EL (cell line): Measurements from ENCODE around the gene ATP2B2.
"Not testable (repeated sequence)": the region's sequence is repeated elsewhere in the genome, so short reads cannot be mapped to it uniquely, and the experiment has no call there.

Experiments used
- DNase-seq: peaks from one replicate; pipeline ENCODE4 v3.0.0-alpha.2; 2016

Gene ATP2B2

DNA sequence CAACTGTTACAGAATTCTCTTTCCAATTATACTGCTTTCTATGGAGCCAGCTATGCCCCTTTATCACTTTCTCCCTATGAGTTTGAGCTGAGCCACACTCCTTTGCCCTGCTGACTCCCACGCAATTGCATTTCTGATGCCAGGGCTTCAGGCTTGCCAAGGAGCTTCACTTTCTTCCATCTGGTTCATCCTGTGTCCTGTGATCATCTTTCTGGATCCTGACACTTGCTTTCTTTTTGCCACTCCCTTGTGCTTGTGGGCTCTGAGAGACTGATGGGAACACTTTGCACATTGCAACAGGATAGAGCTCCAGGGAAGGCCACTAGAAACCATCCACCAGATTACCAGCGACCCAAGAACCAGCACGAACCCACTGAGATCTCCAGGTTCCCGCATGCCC is 107.5 kb downstream of the ATP2B2 start:
- DNase-seq, result no peak

- DNase-seq, result no peak
Observed at GRCh38 chr3:10396931-10397330, 108.5 kb downstream of the ATP2B2 start.

DNA sequence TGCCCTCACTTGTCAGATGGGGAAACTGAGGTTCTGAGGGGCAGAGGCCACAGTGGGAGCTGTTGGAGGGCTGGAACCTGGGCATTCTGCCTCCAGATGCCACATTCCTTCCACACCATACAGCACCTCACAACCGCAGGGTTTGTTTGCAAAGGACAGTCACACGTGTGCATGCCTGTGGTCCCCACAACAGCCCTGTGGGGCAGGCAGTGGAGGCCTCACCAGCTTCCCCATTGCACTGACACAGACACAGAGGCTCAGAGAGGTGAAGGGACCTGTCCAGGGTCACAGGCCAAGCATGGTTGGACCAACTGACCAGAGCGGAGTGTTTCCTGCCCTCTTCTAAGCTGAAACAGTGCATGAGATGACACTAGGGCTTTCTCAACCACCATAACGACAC is 109.3 kb downstream of the ATP2B2 start:
- no peak for DNase-seq

- DNase-seq, result no peak
Observed at GRCh38 chr3:10395671-10396070, 109.7 kb downstream of the ATP2B2 start.

GRCh38 chr3:10395196-10395595 is 110.2 kb downstream of the ATP2B2 start:
- no peak for DNase-seq

DNA sequence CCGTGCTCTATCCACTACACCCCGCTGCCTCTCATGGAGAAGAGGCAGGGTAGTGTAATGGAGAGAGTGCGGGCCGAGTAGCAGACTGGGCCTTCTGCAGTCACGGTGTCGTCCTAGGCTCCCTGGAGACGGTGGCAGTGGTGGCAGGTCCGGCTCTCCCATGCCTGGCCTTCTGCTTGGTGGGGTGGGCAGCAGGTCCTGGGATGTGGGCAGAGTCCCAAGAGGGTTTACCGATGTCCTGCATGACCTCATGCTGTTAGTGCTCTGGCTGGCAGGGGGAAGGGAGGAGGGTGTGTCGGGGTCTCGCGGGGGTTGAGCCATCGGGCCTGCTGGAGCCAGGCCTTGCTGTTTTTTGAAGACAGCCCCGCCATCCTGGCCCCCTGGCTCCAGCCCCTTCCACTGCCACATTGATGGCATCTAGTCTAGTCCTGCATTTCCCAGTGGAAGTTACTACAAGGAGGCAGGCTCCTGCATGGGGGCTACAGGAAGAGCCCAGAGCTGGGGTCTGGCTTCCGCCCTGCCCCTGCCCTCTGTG is 110.8 kb downstream of the ATP2B2 start:
- no peak for DNase-seq

- DNase-seq, result no peak
Observed at GRCh38 chr3:10393514-10393913, 111.9 kb downstream of the ATP2B2 start.

- no peak for DNase-seq
Observed at GRCh38 chr3:10392906-10393461, 112.4 kb downstream of the ATP2B2 start.

DNA sequence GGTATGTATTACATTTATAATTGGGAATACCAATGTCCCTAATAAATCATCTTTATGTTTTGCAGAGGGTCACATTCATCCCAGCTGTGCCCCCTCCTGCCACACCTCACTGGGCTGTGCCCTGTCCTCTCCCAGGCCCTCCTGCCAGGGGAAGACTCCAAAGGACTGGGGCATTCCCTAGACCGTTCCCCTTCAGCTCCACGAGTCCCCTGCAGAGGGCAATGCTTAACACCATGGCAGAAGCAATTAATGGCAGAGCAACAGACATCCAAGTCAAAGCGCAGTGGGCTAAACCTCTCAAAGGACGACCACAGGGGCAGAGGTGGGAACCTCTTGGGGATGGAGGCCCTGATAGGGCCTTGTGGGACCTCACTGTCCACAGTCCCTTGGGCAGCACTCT is 113.1 kb downstream of the ATP2B2 start:
- no peak for DNase-seq

DNA sequence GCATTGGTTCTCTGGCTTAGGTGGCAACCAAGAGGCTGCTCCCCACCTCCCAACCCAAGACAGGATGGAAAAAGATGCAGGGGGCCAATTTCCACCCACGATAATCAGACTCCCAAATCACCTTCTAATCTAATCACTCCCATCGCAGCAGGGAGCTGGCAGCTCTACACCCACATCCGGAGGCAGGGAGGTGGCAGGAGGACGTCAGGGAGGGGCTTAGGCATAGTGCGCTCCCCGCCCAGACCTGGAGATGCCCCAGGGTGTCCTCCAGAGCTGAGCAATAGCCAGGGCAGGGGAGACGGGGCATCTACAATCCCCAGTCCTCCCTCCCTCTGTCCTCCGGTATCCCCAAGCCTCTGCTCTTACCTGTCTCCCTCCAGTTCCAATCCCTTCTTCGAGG is 114.0 kb downstream of the ATP2B2 start:
- DNase-seq, result no peak

DNA sequence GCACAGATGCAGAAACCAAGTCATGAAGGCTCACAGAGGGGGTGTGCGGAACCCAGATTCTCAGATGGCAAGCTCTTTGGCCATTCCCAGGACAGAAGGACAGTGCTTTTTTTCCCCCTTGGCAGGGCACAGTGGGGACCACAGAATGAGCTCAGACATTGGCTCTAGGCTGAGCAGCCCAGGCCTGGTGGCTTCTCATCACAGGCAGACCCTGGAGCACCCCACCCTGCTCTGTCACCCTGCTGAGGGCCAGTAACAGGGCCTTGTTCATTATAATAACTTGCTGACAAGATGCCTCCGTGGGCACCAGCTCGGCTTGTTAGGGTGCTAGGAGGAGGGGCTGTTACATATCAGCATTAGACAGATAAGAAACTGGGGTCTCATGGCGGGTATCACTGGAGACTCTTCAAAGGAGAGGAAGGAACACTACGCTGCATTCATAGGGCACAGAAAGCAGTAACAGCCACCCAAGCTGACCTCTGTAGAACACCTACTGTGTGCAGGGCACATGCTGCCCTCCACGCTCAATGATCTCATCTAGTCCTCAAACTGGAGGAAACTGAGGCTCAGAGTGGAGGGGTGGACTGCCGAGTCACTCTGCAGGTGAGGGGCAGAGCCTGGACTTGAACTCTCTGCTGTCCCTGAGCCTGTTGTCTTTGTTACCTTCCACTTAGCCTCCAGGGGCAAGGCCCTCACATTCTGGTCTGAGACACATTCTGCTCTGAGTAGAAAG is 114.6 kb downstream of the ATP2B2 start:
- no peak for DNase-seq

- no peak for DNase-seq
Observed at GRCh38 chr3:10389995-10390394, 115.4 kb downstream of the ATP2B2 start.

- DNase-seq, result no peak
Observed at GRCh38 chr3:10389339-10389738, 116.0 kb downstream of the ATP2B2 start.

- no peak for DNase-seq
Observed at GRCh38 chr3:10387881-10388609, 117.3 kb downstream of the ATP2B2 start.

DNA sequence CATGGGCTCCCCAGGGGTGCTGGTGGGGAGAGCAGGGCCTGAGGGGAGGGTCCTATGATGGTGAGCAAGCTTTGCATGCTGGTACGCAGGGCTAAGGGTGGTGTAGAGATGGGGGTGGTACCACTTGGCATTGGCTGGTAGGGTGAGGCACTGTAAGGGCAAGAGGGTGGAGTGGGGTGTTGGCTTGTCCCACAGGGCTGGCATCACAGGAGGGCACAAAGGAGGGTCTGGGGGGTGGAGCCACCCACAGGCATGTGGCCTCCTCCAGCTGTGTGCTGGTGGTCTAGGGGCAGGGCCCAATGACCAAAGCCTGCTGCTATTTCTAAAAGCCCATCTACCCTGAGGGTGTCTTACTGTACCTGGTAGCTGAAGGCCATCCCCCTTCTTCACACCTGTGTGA is 119.3 kb downstream of the ATP2B2 start:
- DNase-seq, result no peak

DNA sequence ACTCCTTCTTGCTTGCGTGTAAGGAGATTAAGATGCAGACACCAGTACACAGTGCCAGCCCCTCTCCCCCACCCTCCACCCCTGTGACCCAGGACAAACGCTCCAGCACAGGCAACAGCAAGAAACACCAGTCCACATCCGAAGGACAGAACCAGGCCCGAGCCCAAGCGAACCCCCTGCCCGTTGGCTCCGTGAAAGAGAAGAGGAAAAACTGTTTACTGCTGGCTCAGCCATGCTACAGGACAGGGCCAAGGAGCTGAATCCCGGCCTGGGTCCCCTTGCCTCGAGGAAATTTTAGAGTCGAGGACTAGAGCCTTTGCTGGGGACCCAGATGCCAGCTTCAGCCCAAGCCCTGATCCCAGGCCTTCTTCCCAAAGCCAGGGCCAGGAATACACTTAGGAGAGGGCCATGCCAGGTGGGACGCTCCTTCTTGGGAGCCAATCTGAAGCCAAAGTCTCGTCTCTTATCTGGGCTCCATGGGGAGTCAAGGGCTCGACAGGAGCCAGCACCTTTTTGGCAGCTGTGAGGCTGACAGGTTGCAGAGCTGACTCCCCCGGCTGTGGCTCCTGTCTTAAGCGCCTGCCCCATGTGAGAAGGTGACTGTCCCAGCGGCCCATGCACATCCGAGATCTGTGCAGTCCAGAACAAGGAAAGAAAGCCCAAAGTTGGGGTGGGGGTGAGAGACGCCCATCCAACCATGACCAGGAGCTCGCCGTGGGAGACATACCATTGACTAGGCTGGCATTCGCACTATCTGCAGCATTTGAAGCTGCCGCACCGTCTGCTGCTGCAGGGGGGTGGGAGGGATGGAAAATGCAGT is 120.6 kb downstream of the ATP2B2 start:
- no peak for DNase-seq

GRCh38 chr3:10383850-10384248 is 121.5 kb downstream of the ATP2B2 start:
- no peak for DNase-seq

DNA sequence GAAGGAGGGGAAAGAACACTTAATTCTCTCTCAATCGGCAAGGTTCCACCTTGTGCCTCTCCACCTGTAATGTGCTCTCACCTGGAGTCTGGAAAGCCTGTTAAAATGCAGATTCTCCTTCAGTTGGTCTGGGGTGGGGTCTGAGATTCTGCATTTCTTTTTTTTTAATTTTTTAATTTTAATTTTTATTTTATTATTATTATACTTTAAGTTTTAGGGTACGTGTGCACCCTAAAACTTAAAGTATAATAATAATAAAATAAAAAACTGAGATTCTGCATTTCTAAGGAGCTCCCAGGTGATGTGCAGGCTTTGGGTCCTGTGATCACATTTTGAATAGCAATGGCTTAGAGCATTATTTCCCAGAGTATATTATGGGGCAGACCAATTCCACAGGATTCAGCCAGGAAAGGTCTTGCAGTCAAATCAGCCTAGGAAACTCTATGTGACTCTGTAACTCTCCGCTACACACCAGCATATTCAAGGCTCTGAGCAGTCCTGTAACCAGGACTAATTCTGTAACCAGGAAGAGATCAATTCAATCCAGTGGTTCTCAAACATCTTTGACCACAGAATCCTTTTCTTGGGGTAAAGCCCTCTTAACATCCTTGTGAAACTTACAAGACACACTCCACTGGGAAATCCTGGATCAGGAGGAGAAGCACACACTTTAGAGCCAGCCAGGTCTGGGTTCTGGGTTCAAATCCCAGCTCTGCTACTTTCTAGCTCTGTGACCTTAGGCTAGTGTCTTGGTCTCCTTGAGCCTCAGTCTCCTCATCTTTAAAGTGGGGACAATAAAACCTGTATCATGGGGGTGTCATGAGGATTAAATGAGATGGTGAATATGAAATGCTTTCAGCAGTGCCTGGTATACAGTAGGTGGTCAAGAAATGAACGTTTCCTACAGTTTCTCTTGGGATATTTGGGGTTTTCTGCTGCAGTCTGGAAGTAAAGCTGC is 122.2 kb downstream of the ATP2B2 start:
- no peak for DNase-seq

- not testable (repeated sequence) for DNase-seq
Observed at GRCh38 chr3:10382445-10382844, 122.9 kb downstream of the ATP2B2 start.

GRCh38 chr3:10381336-10381735 is 124.0 kb downstream of the ATP2B2 start:
- no peak for DNase-seq

GRCh38 chr3:10380906-10381305 is 124.5 kb downstream of the ATP2B2 start:
- DNase-seq, result peak; percentile 44

DNA sequence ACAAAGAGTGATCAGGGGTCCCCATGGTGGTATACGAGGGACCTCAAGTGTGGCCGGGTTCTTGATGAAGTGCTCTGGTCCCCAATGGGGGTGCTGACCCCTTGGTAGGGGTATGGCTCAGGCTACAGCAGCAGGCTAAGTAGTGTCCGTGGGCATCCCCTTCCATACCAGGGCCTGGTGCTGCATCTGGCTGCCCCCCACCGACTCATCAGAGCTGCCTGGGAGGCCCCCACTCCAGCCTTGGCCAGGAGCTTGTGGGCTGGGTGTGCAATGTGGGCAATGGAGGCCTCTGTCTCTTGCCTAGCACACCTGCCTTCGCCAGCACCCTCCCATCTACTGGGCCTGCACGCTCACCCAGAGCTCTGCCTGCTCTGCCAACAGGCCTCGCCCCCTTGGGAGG is 125.4 kb downstream of the ATP2B2 start:
- no peak for DNase-seq
